Activated T-helper 1 cell treated with Interleukin-2 at 50 U/mL for 16 hours (primary cell): Measurements from ENCODE around the gene RNASE9.
"Not testable (repeated sequence)": the region's sequence is repeated elsewhere in the genome, so short reads cannot be mapped to it uniquely, and the experiment has no call there.

Source experiments
- DNase-seq: peaks from one replicate; pipeline ENCODE4 v3.0.0-alpha.2; 2020; ENCODE audit warnings: low read depth

The RNASE9 gene

GRCh38 chr14:20560961-20561360 lies at the start of gene RNASE9:
Gene RNASE9, minus strand, starts transcription at chr14:20561047.
- DNase-seq, result no peak

GRCh38 chr14:20610002-20610765 lies 49.3 kb upstream of the RNASE9 start:
- DNase-seq, result peak; percentile 45

GRCh38 chr14:20609215-20610001 lies 48.6 kb upstream of the RNASE9 start:
- DNase-seq, result peak; percentile 34

DNA sequence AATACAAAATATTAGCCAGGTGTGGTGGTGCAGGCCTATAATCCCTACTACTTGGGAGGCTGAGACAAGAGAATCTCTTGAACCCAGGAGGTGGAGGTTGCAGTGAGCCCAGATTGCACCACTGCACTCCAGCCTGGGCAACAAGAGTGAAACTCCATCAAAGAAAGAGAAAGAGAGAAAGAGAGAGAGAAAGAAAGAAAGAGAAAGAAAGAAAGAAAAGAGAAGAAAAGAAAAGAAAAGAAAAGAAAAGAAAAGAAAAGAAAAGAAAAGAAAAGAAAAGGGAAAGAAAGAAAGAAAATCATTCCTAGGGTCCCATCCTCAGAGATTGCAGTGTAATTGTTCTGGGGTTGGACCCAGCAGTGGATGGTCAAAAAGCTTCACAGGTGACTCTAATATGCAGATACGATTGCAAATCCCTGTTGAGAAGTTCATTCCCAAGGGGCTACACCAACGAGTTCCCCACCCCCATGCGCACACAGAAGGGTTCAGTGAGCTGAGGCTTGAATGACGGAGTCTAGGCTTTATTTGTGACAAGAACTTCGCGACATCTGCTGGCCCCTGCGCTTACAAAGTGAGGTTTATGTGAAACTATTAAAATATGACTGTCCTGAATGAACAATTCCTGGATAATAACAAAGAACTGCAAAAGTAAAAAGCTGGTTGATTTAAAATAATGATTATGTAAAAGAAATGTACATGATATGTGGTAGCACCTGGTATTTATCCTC lies 47.7 kb upstream of the RNASE9 start:
- no peak for DNase-seq

DNA sequence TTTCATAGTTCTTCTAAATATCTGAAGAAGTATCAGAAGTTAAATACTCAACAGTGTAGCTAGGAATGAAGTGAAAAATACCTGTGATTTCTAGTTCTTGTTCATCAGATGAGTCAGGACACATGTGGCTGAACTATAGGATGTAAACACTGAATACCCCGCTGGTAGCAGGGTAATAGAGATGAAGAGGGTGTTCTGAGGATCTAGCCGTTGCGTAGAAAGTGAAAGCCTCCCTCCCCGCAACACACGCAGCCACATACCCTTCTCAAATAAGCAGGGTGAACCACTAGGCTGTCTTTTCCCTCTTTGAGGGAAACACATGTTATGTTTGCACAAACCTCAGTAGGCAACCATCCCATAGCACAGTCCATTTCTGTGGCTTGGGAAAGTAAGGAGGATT lies 46.8 kb upstream of the RNASE9 start:
- DNase-seq, result no peak

- DNase-seq, result no peak
Measured at GRCh38 chr14:20606902-20607242, 46.0 kb upstream of the RNASE9 start.

- no peak for DNase-seq
Measured at GRCh38 chr14:20606190-20606901, 45.5 kb upstream of the RNASE9 start.

DNA sequence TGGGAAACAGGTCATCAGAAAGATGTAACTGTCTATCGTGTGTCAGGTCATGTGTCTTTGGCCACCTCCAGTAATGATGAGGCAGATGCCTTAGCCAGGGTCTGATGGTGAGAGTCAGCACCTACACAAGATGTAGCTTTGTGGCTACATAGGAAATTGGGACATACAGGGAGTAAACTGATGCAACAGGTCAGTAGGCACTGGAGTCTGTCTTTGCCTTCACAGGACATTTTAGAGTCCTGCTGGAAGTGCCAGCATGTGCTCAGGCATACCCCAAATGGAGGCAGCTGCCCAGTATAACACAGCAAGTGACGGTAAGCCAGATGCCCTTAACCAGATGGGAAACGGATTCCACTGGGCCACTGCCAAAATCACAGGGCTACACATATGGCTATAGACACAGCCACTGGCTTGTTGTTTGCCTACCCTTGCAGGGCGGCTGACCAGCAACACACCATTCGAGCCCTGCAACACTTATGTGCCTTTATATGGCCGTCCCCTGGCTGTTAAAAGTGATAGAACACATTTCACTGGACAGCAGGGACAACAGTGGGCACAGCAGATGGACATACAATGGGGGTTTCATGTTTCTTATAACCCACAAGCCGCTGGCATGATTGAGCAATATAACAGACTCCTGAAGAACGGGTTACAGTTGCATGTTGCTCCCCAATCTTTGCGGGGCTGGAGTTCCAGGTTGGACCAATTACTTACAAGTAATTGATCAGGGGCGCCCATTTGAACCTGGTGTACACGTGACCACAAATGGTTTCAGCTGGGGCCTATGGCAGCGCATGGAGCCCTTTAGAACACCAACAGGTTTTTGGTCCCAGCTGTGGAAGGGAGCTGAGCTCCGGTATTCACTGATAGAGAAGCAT lies 43.2 kb upstream of the RNASE9 start:
- no peak for DNase-seq

DNA sequence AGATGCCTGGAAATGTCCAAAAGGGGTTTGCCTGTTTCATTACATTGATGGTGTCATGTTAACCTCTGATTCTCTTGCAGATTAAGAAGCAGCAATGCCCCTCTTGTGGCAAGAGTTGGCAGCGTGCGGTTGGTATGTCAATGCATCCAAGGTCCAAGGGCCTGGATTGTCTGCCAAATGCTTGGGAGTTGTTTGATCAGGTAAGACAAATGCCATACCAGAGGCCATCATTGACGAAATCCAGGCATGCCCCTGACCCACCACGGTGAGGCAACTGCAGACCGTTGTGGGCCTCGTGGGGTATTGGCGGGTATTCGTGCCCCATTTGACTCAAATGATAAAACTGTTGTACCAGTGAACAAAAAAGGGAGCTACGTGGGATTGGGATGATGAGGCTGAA lies 41.7 kb upstream of the RNASE9 start:
- DNase-seq, result no peak

DNA sequence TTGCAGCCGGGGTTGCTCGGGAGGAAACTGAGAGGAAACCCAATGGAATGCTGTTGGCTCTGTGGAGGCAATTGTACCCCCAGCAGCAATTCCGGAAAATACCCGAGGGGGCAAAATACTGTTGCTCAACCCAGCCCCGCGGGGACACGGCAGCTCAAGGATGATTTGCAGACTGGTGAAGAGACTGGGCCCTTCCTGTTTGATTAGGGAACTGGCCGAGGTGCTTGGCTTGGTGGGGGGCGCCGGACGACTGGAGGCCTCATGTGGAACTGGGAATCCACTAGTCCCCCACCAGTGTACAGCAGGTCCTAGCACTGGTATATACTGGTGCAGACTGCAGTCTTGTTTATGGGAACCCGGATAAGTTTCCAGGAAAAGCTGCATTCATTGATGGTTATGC lies 40.7 kb upstream of the RNASE9 start:
- DNase-seq, result no peak

- DNase-seq, result no peak
Measured at GRCh38 chr14:20597108-20597507, 36.3 kb upstream of the RNASE9 start.

GRCh38 chr14:20595726-20596125 lies 34.9 kb upstream of the RNASE9 start:
- not testable (repeated sequence) for DNase-seq

DNA sequence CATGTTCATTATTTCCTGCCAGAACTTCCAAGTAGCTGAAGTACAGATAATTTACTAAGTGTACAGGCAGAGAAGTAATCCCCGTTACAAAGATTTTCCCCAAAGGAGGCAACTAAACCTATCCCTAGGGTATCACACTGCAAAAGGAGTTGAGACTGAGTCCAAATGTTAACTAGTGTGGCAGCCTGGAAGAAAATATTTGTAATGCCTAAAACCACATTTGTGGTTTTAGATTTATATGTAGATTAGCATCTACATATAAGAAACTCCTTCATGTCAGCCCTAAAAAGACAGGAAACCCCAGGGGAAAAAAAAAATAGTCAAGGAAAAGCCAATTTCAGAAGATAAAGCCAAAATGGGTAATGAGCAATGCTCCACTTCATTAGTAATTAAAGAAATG lies 31.7 kb upstream of the RNASE9 start:
- DNase-seq, result no peak

DNA sequence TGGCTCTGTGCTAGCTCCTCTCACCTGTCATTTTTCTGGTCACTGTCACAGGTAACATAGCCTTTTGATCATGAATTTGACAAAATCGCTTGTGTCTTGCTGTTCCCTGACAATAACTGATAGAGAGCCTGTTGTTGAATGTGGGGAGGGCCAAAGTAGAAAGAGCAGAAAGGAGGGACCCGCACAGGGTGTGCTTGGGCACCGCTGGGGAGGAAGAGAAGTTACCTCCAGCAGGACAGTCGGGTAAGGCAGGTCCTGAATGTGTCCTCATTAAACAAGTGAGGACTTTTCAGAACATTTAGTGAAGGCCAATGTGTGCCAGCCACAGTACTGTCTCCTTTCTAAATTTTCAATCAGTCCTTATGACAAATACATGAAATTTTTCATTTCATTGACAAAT lies 30.4 kb upstream of the RNASE9 start, which contains the start of gene RNASE12:
TSS of gene RNASE12 (minus strand) at position 142 of the 400 bp plus-strand sequence. CDS start 653 bp downstream, outside the sequence.
- no peak for DNase-seq

DNA sequence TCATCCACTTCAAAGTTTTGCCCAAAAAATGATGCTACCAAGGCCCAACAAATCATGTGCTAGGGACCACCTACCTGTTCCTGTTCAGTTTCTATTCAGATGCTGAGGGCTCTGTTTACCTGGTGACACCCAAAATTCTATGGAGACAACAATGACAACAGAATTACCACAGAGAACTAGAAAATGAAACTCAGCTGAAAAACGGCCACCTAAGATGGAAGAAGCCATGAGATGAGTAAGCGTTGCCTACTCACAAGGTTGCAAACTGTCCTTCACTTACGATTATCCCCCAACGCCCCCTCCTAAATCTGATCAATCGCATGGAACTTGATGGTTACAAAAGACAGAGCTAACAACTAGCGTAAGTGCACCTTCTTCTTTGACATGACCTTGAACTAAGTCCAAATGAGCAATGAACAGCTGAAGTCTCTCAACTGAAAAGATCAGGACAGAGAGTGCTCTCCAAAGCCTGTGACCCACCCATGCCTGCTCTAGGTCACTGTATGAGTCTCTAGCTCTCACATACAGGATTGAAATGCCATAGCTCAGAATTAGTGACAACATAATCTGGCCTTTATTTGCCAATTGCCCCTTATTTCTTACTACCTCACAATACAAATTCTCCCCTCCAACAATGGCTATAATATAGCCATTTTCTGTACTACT lies 26.8 kb upstream of the RNASE9 start, which contains the start of gene RNASE11:
TSS of gene RNASE11 (minus strand) at position 513 of the 666 bp plus-strand sequence.
- DNase-seq, result no peak

GRCh38 chr14:20583908-20584307 lies 23.1 kb upstream of the RNASE9 start:
- no peak for DNase-seq

DNA sequence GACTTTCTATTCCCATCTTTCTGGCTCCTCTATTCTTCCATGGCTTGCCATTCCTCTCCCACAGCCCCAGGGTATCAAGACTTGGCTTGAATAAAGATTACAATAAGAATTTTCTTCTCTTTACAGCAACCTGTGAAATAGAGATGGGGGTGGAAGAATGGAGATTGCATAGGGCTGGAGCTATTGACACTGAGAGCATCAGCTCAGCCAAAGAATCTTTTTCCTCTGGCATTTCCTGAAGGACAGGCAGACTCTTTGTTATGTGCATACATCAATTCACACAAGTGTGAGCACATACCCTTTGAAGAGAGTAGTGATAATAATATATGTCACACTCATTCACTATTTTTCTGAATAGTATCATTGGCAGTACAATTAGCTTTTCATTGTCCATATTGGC lies 22.3 kb upstream of the RNASE9 start:
- DNase-seq, result no peak

DNA sequence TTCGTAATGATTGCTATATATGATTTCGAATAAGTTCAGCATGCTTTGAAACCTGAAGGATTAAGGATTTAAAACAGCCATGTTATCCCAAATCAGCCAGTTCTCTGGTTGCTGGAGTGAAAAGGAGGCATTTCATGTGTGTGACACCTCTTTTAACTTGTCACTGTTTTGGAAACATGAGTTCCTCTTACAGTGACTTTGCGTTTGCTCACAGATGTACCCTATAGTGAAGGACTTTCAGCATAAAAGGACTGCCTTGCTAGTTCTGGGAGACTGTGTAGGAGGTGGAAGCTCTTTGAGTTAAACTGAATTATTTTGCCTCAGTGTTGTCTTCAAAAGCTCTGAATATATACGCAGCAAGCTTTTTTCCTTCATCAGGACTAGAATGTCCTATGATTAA lies 19.4 kb upstream of the RNASE9 start:
- DNase-seq, result no peak

- no peak for DNase-seq
Measured at GRCh38 chr14:20578784-20579502, 18.1 kb upstream of the RNASE9 start.

- no peak for DNase-seq
Measured at GRCh38 chr14:20578325-20578724, 17.5 kb upstream of the RNASE9 start.
